Esophagus (tissue), 2 donors: ENCODE results near the gene HPS3. TPM values are rescaled to one million over a fixed set of nuclear protein-coding genes. Genes with fewer than 3 reads are reported as not detected.

ENCODE experiments used
- H3K27ac ChIP-seq, 2 donors: one replicate each; pipeline ENCODE4 v1.5.1; 2013; ENCODE audit warnings: low read depth in 2 of 2, mild to moderate bottlenecking in 2 of 2, inconsistent platforms in 1 of 2, low read length in 1 of 2, moderate library complexity in 1 of 2
- H3K27me3 ChIP-seq, 2 donors: one replicate each; pipeline ENCODE4 v1.6.1; 2013; ENCODE audit warnings: low read length in 2 of 2, control low read depth in 1 of 2, mild to moderate bottlenecking in 1 of 2; ENCODE audit not compliant: insufficient read depth in 2 of 2, control insufficient read depth in 1 of 2
- H3K36me3 ChIP-seq, 2 donors: one replicate each; pipeline ENCODE4 v1.6.1; 2013; ENCODE audit warnings: low read length in 1 of 2; ENCODE audit not compliant: control insufficient read depth in 2 of 2, insufficient read depth in 2 of 2
- H3K4me1 ChIP-seq, 2 donors: one replicate each; pipeline ENCODE4 v1.6.1; 2013; ENCODE audit warnings: low read length in 1 of 2; ENCODE audit not compliant: control insufficient read depth in 2 of 2, insufficient read depth in 2 of 2
- H3K4me3 ChIP-seq, 2 donors: one replicate each; pipeline ENCODE4 v1.5.1; 2013; ENCODE audit warnings: low read length in 2 of 2, mild to moderate bottlenecking in 2 of 2, low read depth in 1 of 2, moderate library complexity in 1 of 2
- H3K9me3 ChIP-seq, 2 donors: one replicate each; pipeline ENCODE4 v1.6.1; 2013; ENCODE audit warnings: mild to moderate bottlenecking in 2 of 2, low read depth in 1 of 2, low read length in 1 of 2, moderate library complexity in 1 of 2; ENCODE audit not compliant: control insufficient read depth in 2 of 2, insufficient read depth in 1 of 2
- WGBS, 2 donors: extraction: QIAGEN DNeasy Blood & Tissue Kit; methylation state at CpG; one replicate each; pipeline ENCODE4 v1.1.7; 2013; 5-methylcytosine and 5-hydroxymethylcytosine counted together
- polyA plus RNA-seq, 2 donors: library from polyadenylated mRNA; stranded (reverse); fragments of 200-250 nt; gene quantifications; one replicate each; pipeline ENCODE4 v1.2.3, GENCODE V29; 2013
- donor health status: healthy with polysubstance abuse.
- donor health status: Bipolar disorder and iron deficiency.

Gene HPS3
- polyA plus RNA-seq, 2 donors: 4.0 to 4.2 TPM

GRCh38 chr3:149150436-149150835 lies 21.0 kb downstream of the HPS3 start:
- Histone ChIP-seq H3K9me3 (no peaks in the 10 kb centered on the region), H3K36me3 (peaks cover 5 to 7% of the 10 kb centered on the region in 2 donors)
- WGBS, 2 donors: 97% methylated on average over 6 of the region's 6 CpGs

GRCh38 chr3:149151843-149152242 lies 22.4 kb downstream of the HPS3 start:
- Histone ChIP-seq H3K27me3 (no peaks in the 10 kb centered on the region), H3K36me3 (peaks cover 5 to 7% of the 10 kb centered on the region in 2 donors), H3K4me3 (no peak overlapping the region), H3K27ac (no peak overlapping the region), H3K4me1 (no peaks in the 10 kb centered on the region), H3K9me3 (no peaks in the 10 kb centered on the region)
- WGBS, 2 donors: 73 to 85% methylated on average over 2 of the region's 2 CpGs

More at GRCh38 chr3:149150436-149150835, 21.0 kb downstream of the HPS3 start:
- Histone ChIP-seq H3K4me3 (no peak overlapping the region), H3K4me1 (no peaks in the 10 kb centered on the region), H3K27me3 (no peaks in the 10 kb centered on the region), H3K27ac (no peak overlapping the region)

DNA sequence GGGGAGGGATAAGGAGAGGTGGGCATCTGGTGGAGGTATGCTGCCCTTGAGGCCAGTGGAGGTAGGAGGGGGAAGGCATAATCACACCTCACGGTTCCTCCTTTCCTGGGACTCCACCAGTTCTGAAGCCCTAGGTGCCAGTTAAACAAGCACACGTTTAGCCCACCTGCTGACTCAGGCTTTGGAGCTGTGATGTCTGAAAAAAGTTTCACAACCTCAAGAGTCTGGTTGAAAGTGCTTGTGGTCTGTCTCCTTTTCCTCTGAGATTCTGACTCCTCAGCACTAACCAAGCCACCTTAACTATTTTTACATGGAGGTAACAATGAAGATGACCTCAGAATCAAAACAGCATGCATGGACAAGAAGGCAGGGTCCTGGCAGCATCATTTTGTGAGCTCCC lies 23.0 kb downstream of the HPS3 start:
- H3K27ac ChIP-seq: no peak overlapping the region
- 59 to 67% methylated on average over 2 of the region's 2 CpGs for WGBS, 2 donors
- H3K36me3 ChIP-seq: peaks cover 7% of the 10 kb centered on the region in 2 donors
- H3K4me1 ChIP-seq: no peaks in the 10 kb centered on the region
- H3K4me3 ChIP-seq: no peak overlapping the region
- H3K9me3 ChIP-seq: no peaks in the 10 kb centered on the region
- H3K27me3 ChIP-seq: no peaks in the 10 kb centered on the region

- Histone ChIP-seq H3K36me3 (peaks cover 7% of the 10 kb centered on the region in 2 donors), H3K4me1 (no peaks in the 10 kb centered on the region), H3K27ac (no peak overlapping the region), H3K27me3 (no peaks in the 10 kb centered on the region), H3K9me3 (no peaks in the 10 kb centered on the region), H3K4me3 (no peak overlapping the region)
Measured at GRCh38 chr3:149153402-149153801, 24.0 kb downstream of the HPS3 start.

GRCh38 chr3:149160754-149161300 lies 31.4 kb downstream of the HPS3 start:
- no peaks in the 10 kb centered on the region for H3K27me3 ChIP-seq
- peaks cover 6 to 16% of the 10 kb centered on the region in 2 donors for H3K36me3 ChIP-seq
- H3K4me3 ChIP-seq: no peak overlapping the region
- 92 to 93% methylated on average over 4 of the region's 4 CpGs for WGBS, 2 donors
- no peak overlapping the region for H3K27ac ChIP-seq
- no peaks in the 10 kb centered on the region for H3K9me3 ChIP-seq
- H3K4me1 ChIP-seq: no peaks in the 10 kb centered on the region

- WGBS, 2 donors: 85 to 92% methylated on average over 2 of the region's 2 CpGs
- Histone ChIP-seq H3K4me3 (no peak overlapping the region), H3K36me3 (peaks cover 6 to 16% of the 10 kb centered on the region in 2 donors), H3K9me3 (no peaks in the 10 kb centered on the region), H3K27ac (no peak overlapping the region), H3K4me1 (no peaks in the 10 kb centered on the region), H3K27me3 (no peaks in the 10 kb centered on the region)
Measured at GRCh38 chr3:149162007-149162406, 32.6 kb downstream of the HPS3 start.

DNA sequence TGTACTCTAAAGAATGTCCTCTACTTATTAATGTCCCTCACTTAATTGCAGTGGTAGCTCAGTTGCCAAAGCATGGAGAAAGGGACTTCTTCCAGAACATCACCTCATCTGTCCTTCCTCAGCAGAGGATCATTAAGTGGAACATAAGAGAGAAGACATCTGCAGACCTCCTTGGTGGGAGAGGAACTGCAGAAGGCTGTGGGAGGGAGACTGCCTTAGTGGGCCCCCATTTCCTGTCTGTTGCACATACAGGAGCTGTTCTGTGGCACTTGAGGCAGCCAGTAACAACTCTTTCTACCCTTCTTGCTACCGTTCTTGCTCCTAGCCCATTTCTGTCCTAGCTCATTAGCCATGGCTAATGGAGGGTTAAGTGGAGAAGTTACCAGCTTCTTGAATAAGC lies 33.6 kb downstream of the HPS3 start:
- H3K36me3 ChIP-seq: peaks cover 6 to 14% of the 10 kb centered on the region in 2 donors
- no peak overlapping the region for H3K4me3 ChIP-seq
- no peaks in the 10 kb centered on the region for H3K4me1 ChIP-seq
- no peaks in the 10 kb centered on the region for H3K9me3 ChIP-seq
- 63 to 84% methylated on average over 1 of the region's 1 CpG for WGBS, 2 donors
- H3K27me3 ChIP-seq: no peaks in the 10 kb centered on the region
- H3K27ac ChIP-seq: no peak overlapping the region

GRCh38 chr3:149167898-149168297 lies 38.5 kb downstream of the HPS3 start:
- Histone ChIP-seq H3K4me1 (no peaks in the 10 kb centered on the region), H3K27me3 (no peaks in the 10 kb centered on the region), H3K36me3 (peaks cover 3 to 6% of the 10 kb centered on the region in 2 donors), H3K27ac (no peak overlapping the region), H3K4me3 (no peak overlapping the region), H3K9me3 (no peaks in the 10 kb centered on the region)
- 83 to 86% methylated on average over 2 of the region's 2 CpGs for WGBS, 2 donors

DNA sequence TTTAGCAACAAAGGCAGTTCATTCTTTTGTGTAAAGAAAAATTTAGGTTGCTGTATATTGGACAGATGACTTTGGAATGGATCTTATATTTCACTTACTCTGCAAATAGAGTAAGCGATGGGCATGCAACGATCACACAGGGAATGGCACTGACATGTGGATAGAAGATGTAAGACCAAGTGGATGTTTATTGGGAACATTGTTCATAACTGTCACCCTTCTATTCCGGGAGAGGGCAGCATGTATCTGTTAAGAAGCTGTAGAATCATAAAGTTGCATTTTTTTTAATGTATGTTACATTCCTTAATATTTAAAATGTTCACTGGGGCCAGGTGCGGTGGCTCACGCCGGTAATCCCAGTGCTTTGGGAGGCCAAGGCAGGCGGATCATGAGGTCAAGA lies 41.2 kb downstream of the HPS3 start:
- H3K4me3 ChIP-seq: no peak overlapping the region
- WGBS, 2 donors: 93 to 94% methylated on average over 7 of the region's 7 CpGs
- no peak overlapping the region for H3K27ac ChIP-seq
- no peaks in the 10 kb centered on the region for H3K27me3 ChIP-seq
- no peaks in the 10 kb centered on the region for H3K4me1 ChIP-seq
- H3K36me3 ChIP-seq: no peaks in the 10 kb centered on the region
- no peaks in the 10 kb centered on the region for H3K9me3 ChIP-seq

- H3K27me3 ChIP-seq: no peaks in the 10 kb centered on the region
- H3K27ac ChIP-seq: no peak overlapping the region
- H3K9me3 ChIP-seq: no peaks in the 10 kb centered on the region
- no peaks in the 10 kb centered on the region for H3K4me1 ChIP-seq
- peaks cover 0 to 4% of the 10 kb centered on the region in 2 donors for H3K36me3 ChIP-seq
- H3K4me3 ChIP-seq: no peak overlapping the region
- 81 to 82% methylated on average over 3 of the region's 3 CpGs for WGBS, 2 donors
Measured at GRCh38 chr3:149174901-149175300, 45.5 kb downstream of the HPS3 start.
